Breast epithelium (tissue), 4 donors: ENCODE measurements around the gene PTPN4. TPM values are rescaled to one million over a fixed set of nuclear protein-coding genes. Genes with fewer than 3 reads are reported as not detected.

Source experiments
- DNase-seq, 2 donors: peaks; one replicate each; pipeline ENCODE4 v3.0.0-alpha.2; 2019; ENCODE audit warnings: low spot score in 2 of 2
- H3K27ac ChIP-seq, 2 donors: fragments of 200-600 bp; sonication (generic) in 1 of 2; one replicate each; pipeline ENCODE4 v1.5.1; 2016 to 2019; ENCODE audit warnings: mild to moderate bottlenecking in 1 of 2
- H3K27me3 ChIP-seq, 2 donors: fragments of 200-600 bp; sonication (generic) in 1 of 2; one replicate each; pipeline versions ENCODE4 v1.5.1 to v1.6.0; 2017 to 2019; ENCODE audit warnings: control low read depth in 1 of 2, mild to moderate bottlenecking in 1 of 2
- H3K36me3 ChIP-seq: fragments of 200-600 bp; one replicate; pipeline ENCODE4 v1.5.1; 2019
- H3K4me1 ChIP-seq, 2 donors: fragments of 200-600 bp; sonication (generic); one replicate each; pipeline ENCODE4 v1.5.1; 2016 to 2019; ENCODE audit warnings: control low read depth in 1 of 2
- H3K4me3 ChIP-seq, 3 donors: fragments of 200-600 bp; sonication (generic); 1 replicate in 2 of 3; 2 replicates in 1 of 3; pipeline ENCODE4 v1.5.1; 2016 to 2019; ENCODE audit warnings: mild to moderate bottlenecking in 3 of 3, moderate library complexity in 2 of 3
- H3K9me3 ChIP-seq, 2 donors: fragments of 200-600 bp; sonication (generic) in 1 of 2; one replicate each; pipeline ENCODE4 v1.5.1; 2016 to 2019; ENCODE audit warnings: control low read depth in 1 of 2
- CTCF ChIP-seq, 3 donors: fragments of 450-650 bp; IDR thresholded peaks; one replicate each; pipeline ENCODE4 v1.5.1; 2016 to 2017; ENCODE audit warnings: antibody characterized with exemption in 3 of 3, mild to moderate bottlenecking in 3 of 3, moderate library complexity in 3 of 3
- POLR2A ChIP-seq: fragments of 450-650 bp; IDR thresholded peaks from one replicate; pipeline ENCODE4 v1.6.1; 2016; ENCODE audit warnings: antibody characterized with exemption, mild to moderate bottlenecking, moderate library complexity
- POLR2AphosphoS5 ChIP-seq, 3 donors: sonication (generic); formaldehyde crosslinking; IDR thresholded peaks; one replicate each; pipeline ENCODE4 v1.6.1; 2017; ENCODE audit warnings: antibody characterized with exemption in 3 of 3
- intact Hi-C: fragments of 100-400 bp; cut with DNase I; formaldehyde crosslinking; loops from one replicate; pipeline ENCODE4 v1.15.1; 2023; ENCODE audit warnings: low total_unique reads
- total RNA-seq, 3 donors: library from RNA; depleted of rRNA; stranded (reverse); fragments of >200 nt; gene quantifications; one replicate each; pipeline ENCODE4 v1.1.0, GENCODE V29; 2016

The PTPN4 gene
- total RNA-seq, 3 donors from 2014 or later: 29.1 to 49.6 (median 38.7) TPM

GRCh38 chr2:119784876-119785275 is 25.2 kb downstream of the PTPN4 start:
- no peak for DNase-seq
- Histone ChIP-seq H3K36me3 (no peaks in the 10 kb centered on the region), H3K4me1 (no peaks in the 10 kb centered on the region), H3K9me3 (peaks cover 2 to 9% of the 10 kb centered on the region in 2 donors), H3K4me3 (no peak overlapping the region), H3K27me3 (no peaks in the 10 kb centered on the region), H3K27ac (no peak overlapping the region)
- TF ChIP-seq CTCF (IDR thresholded peaks at IDR 0.05) (no peak), POLR2A (no peak), POLR2AphosphoS5 (IDR thresholded peaks at IDR 0.05) (no peak)
- intact Hi-C loops: no loop called here

- no peak for DNase-seq
- TF ChIP-seq CTCF (IDR thresholded peaks at IDR 0.05) (no peak), POLR2AphosphoS5 (IDR thresholded peaks at IDR 0.05) (no peak), POLR2A (no peak)
- no peaks in the 10 kb centered on the region for H3K27me3 ChIP-seq
- no peak overlapping the region for H3K4me3 ChIP-seq
- H3K4me1 ChIP-seq: no peaks in the 10 kb centered on the region
- H3K27ac ChIP-seq: no peak overlapping the region
- H3K9me3 ChIP-seq: peaks cover 15 to 21% of the 10 kb centered on the region in 2 donors
- no peaks in the 10 kb centered on the region for H3K36me3 ChIP-seq
- intact Hi-C loops: no loop called here
Measured at GRCh38 chr2:119786295-119786694, 26.6 kb downstream of the PTPN4 start.

- no peak for TF ChIP-seq POLR2AphosphoS5 (IDR thresholded peaks at IDR 0.05)
- no peak for TF ChIP-seq CTCF (IDR thresholded peaks at IDR 0.05)
- TF ChIP-seq POLR2A: no peak
- Histone ChIP-seq H3K9me3 (peaks cover 23 to 28% of the 10 kb centered on the region in 2 donors), H3K27ac (no peak overlapping the region), H3K4me1 (no peaks in the 10 kb centered on the region), H3K4me3 (no peak overlapping the region), H3K36me3 (no peaks in the 10 kb centered on the region), H3K27me3 (no peaks in the 10 kb centered on the region)
- intact Hi-C loops: no loop called here
- DNase-seq: no peak
Measured at GRCh38 chr2:119788752-119789151, 29.0 kb downstream of the PTPN4 start.

GRCh38 chr2:119790466-119790865 is 30.7 kb downstream of the PTPN4 start:
- no peak for TF ChIP-seq POLR2A
- no peak for TF ChIP-seq CTCF (IDR thresholded peaks at IDR 0.05)
- TF ChIP-seq POLR2AphosphoS5 (IDR thresholded peaks at IDR 0.05): no peak
- intact Hi-C loops: no loop called here

GRCh38 chr2:119792907-119793312 is 33.2 kb downstream of the PTPN4 start:
- DNase-seq: no peak
- H3K4me1 ChIP-seq: no peaks in the 10 kb centered on the region
- peaks cover 23 to 40% of the 10 kb centered on the region in 2 donors for H3K9me3 ChIP-seq
- intact Hi-C loops: no loop called here
- H3K36me3 ChIP-seq: no peaks in the 10 kb centered on the region
- H3K27me3 ChIP-seq: no peaks in the 10 kb centered on the region
- no peak for TF ChIP-seq POLR2A
- TF ChIP-seq POLR2AphosphoS5 (IDR thresholded peaks at IDR 0.05): no peak
- no peak overlapping the region for H3K4me3 ChIP-seq
- H3K27ac ChIP-seq: no peak overlapping the region

More at GRCh38 chr2:119790466-119790865, 30.7 kb downstream of the PTPN4 start:
- Histone ChIP-seq H3K27me3 (no peaks in the 10 kb centered on the region), H3K4me1 (no peaks in the 10 kb centered on the region), H3K36me3 (no peaks in the 10 kb centered on the region), H3K9me3 (peaks cover 23 to 40% of the 10 kb centered on the region in 2 donors), H3K4me3 (no peak overlapping the region), H3K27ac (no peak overlapping the region)
- no peak for DNase-seq

GRCh38 chr2:119794237-119794636 is 34.5 kb downstream of the PTPN4 start:
- Histone ChIP-seq H3K4me3 (no peak overlapping the region), H3K27ac (no peak overlapping the region), H3K27me3 (no peaks in the 10 kb centered on the region), H3K36me3 (no peaks in the 10 kb centered on the region), H3K9me3 (peaks cover 23 to 37% of the 10 kb centered on the region in 2 donors), H3K4me1 (no peaks in the 10 kb centered on the region)
- intact Hi-C loops: no loop called here
- no peak for DNase-seq
- no peak for TF ChIP-seq CTCF (IDR thresholded peaks at IDR 0.05)
- TF ChIP-seq POLR2AphosphoS5 (IDR thresholded peaks at IDR 0.05): no peak
- TF ChIP-seq POLR2A: no peak
